GM12873 (cell line): ENCODE data around the gene NASP.

Experiments used
- CTCF ChIP-seq: IDR thresholded peaks from 2 replicates; pipeline ENCODE4 v1.5.1; 2012; ENCODE audit warnings: low read depth, mild to moderate bottlenecking, moderate library complexity, low read length, control low read depth; ENCODE audit not compliant: insufficient read depth; ENCODE audit errors: missing control alignments

NASP gene

GRCh38 chr1:45589861-45590260 is 6.0 kb downstream of the NASP start:
- no peak for TF ChIP-seq CTCF

- no peak for TF ChIP-seq CTCF
Observed at GRCh38 chr1:45594412-45594811, 10.6 kb downstream of the NASP start.

- no peak for TF ChIP-seq CTCF
Observed at GRCh38 chr1:45604239-45604638, 20.4 kb downstream of the NASP start.

GRCh38 chr1:45607404-45608074 is 23.7 kb downstream of the NASP start:
- no peak for TF ChIP-seq CTCF

- no peak for TF ChIP-seq CTCF
Observed at GRCh38 chr1:45608175-45609156, 24.6 kb downstream of the NASP start.

GRCh38 chr1:45610589-45611226 is 26.9 kb downstream of the NASP start:
- no peak for TF ChIP-seq CTCF

- no peak for TF ChIP-seq CTCF
Observed at GRCh38 chr1:45612941-45613579, 29.2 kb downstream of the NASP start.
